B cell (primary cell): Measurements from ENCODE around the gene ADAMTS2. TPM values are rescaled to one million over a fixed set of nuclear protein-coding genes. Genes with fewer than 3 reads are reported as not detected.

ENCODE experiments used
- ATAC-seq: fragments of 200-7000 bp; cut with Tn5 transposase; one replicate; pipeline ENCODE4 v1.10.0; 2021; ENCODE audit warnings: low read depth, mild to moderate bottlenecking, moderate number of reproducible peaks, moderate library complexity
- CTCF ChIA-PET: fragments of 350-600 bp; sonication (Branson Sonifier 250); formaldehyde crosslinking; loops from one replicate; lab custom pipeline; 2021; ENCODE audit warnings: antibody characterized with exemption, inconsistent platforms; lab: Charles Lee
- POLR2A ChIA-PET: fragments of 350-600 bp; sonication (Branson Sonifier 250); formaldehyde crosslinking; loops from one replicate; lab custom pipeline; 2021; ENCODE audit warnings: antibody characterized with exemption; lab: Charles Lee
- DNase-seq: peaks from one replicate; pipeline ENCODE4 v3.0.0; 2013
- H2AFZ ChIP-seq: 2 replicates; pipeline ENCODE4 v1.6.1; 2012; ENCODE audit warnings: mild to moderate bottlenecking, low read depth, low read length; ENCODE audit not compliant: insufficient read depth, poor library complexity, severe bottlenecking
- H3K27ac ChIP-seq, 2 donors: 1 replicate in 1 of 2; 2 replicates in 1 of 2; pipeline ENCODE4 v1.5.1; 2012 to 2013; ENCODE audit warnings: low read length in 2 of 2, mild to moderate bottlenecking in 2 of 2, moderate library complexity in 1 of 2
- H3K27me3 ChIP-seq, 4 experiments: fragments of 200-600 bp in 1 of 4; sonication (generic) in 1 of 4; replicated peaks in 1 of 4; 1 replicate in 2 of 4; 2 replicates in 2 of 4; pipeline versions ENCODE4 v1.6.1 to v1.7.0; 2013 to 2016; ENCODE audit warnings: low read length in 3 of 4, mild to moderate bottlenecking in 2 of 4, mixed read lengths in 1 of 4, moderate library complexity in 1 of 4; ENCODE audit not compliant: insufficient read depth in 4 of 4, control insufficient read depth in 3 of 4; ENCODE audit errors: control extremely low read depth in 1 of 4
- H3K36me3 ChIP-seq, 2 experiments: replicated peaks in 1 of 2; 1 replicate in 1 of 2; 2 replicates in 1 of 2; pipeline versions ENCODE4 v1.6.1 to v1.7.1; 2013; ENCODE audit warnings: low read length in 1 of 2; ENCODE audit not compliant: insufficient read depth in 2 of 2, control insufficient read depth in 1 of 2; ENCODE audit errors: control extremely low read depth in 1 of 2, extremely low read depth in 1 of 2
- H3K4me1 ChIP-seq, 2 donors: fragments of 200-600 bp in 1 of 2; sonication (generic) in 1 of 2; 1 replicate in 1 of 2; 2 replicates in 1 of 2; pipeline versions ENCODE4 v1.5.1 to v1.6.1; 2013 to 2017; ENCODE audit warnings: low read length in 2 of 2; ENCODE audit not compliant: control insufficient read depth in 2 of 2, insufficient read depth in 2 of 2
- H3K4me2 ChIP-seq: replicated peaks from 2 replicates; pipeline ENCODE3; 2012; ENCODE audit warnings: mild to moderate bottlenecking, low read depth, low read length; ENCODE audit not compliant: poor library complexity, severe bottlenecking
- H3K4me3 ChIP-seq, 5 experiments: fragments of 200-600 bp in 1 of 5; sonication (generic) in 1 of 5; 1 replicate in 3 of 5; 2 replicates in 2 of 5; pipeline versions ENCODE4 v1.5.1 to v1.7.0; 2011 to 2016; ENCODE audit warnings: low read length in 4 of 5, mild to moderate bottlenecking in 4 of 5, low read depth in 2 of 5, control low read depth in 1 of 5, moderate library complexity in 1 of 5; ENCODE audit not compliant: insufficient read depth in 1 of 5; ENCODE audit errors: control extremely low read depth in 1 of 5, extremely low read depth in 1 of 5
- H3K79me2 ChIP-seq: fragments of 200-600 bp; sonication (generic); one replicate; pipeline ENCODE4 v1.6.0; 2016; ENCODE audit warnings: low read length; ENCODE audit not compliant: control insufficient read depth, insufficient read depth
- H3K9ac ChIP-seq: fragments of 200-600 bp; sonication (generic); 2 replicates; pipeline ENCODE4 v1.6.1; 2017; ENCODE audit warnings: mild to moderate bottlenecking, low read length, moderate library complexity
- H3K9me3 ChIP-seq, 3 donors: one replicate each; pipeline versions ENCODE4 v1.6.1 to v1.7.1; 2013; ENCODE audit warnings: low read length in 2 of 3; ENCODE audit not compliant: control insufficient read depth in 2 of 3, insufficient read depth in 1 of 3; ENCODE audit errors: control extremely low read depth in 1 of 3
- H4K20me1 ChIP-seq: 2 replicates; pipeline ENCODE4 v1.6.0; 2012; ENCODE audit warnings: mild to moderate bottlenecking, low read length; ENCODE audit not compliant: insufficient read depth, control insufficient read depth, poor library complexity, severe bottlenecking
- H3K27ac Mint-ChIP-seq: one replicate; pipeline ENCODE4 v1.8.0; 2021; ENCODE audit warnings: mixed read lengths
- H3K27me3 Mint-ChIP-seq: one replicate; pipeline ENCODE4 v1.8.0; 2021; ENCODE audit warnings: mixed read lengths
- H3K4me1 Mint-ChIP-seq: one replicate; pipeline ENCODE4 v1.8.0; 2021; ENCODE audit warnings: mixed read lengths
- H3K4me3 Mint-ChIP-seq: one replicate; pipeline ENCODE4 v1.8.0; 2021; ENCODE audit warnings: mixed read lengths
- H3K9me3 Mint-ChIP-seq: one replicate; pipeline ENCODE4 v1.8.0; 2022; ENCODE audit warnings: mixed read lengths; ENCODE audit not compliant: insufficient read depth
- EZH2 ChIP-seq: IDR thresholded peaks from 2 replicates; pipeline ENCODE4 v1.6.1; 2012; ENCODE audit warnings: borderline replicate concordance, low read depth, mild to moderate bottlenecking, moderate library complexity, low read length; ENCODE audit not compliant: insufficient read depth, poor library complexity, severe bottlenecking
- WGBS: methylation state at CpG from one replicate; pipeline ENCODE4 v1.1.5; 2013; ENCODE audit warnings: missing lambda C conversion rate; ENCODE audit not compliant: insufficient coverage; 5-methylcytosine and 5-hydroxymethylcytosine counted together
- intact Hi-C: fragments of 100-400 bp; cut with micrococcal nuclease; formaldehyde crosslinking; loops from one replicate; pipeline ENCODE4 v1.10.0; 2022
- polyA plus RNA-seq: library from polyadenylated mRNA; depleted of rRNA; stranded (reverse); fragments of >200 nt; gene quantifications from 2 replicates; pipeline ENCODE4 v1.2.3, GENCODE V29; 2012
- total RNA-seq, 2 donors: library from RNA; stranded (reverse); fragments of 120-200 nt in 1 of 2; gene quantifications; 1 replicate in 1 of 2; 2 replicates in 1 of 2; pipeline versions ENCODE4 v1.2.3 to v1.2.4, GENCODE V29; 2013 to 2022
- TF ChIP-seq, protein P1 (sequence below): fragments of 200-600 bp; IDR thresholded peaks from one replicate; pipeline ENCODE4 v1.8.0; 2022; ENCODE audit warnings: antibody characterized with exemption, mild to moderate bottlenecking

ADAMTS2 gene
- total and polyA plus RNA-seq, 2 donors (not counting 1 experiment from before 2014, with no cell fraction given): not detected

DNA sequence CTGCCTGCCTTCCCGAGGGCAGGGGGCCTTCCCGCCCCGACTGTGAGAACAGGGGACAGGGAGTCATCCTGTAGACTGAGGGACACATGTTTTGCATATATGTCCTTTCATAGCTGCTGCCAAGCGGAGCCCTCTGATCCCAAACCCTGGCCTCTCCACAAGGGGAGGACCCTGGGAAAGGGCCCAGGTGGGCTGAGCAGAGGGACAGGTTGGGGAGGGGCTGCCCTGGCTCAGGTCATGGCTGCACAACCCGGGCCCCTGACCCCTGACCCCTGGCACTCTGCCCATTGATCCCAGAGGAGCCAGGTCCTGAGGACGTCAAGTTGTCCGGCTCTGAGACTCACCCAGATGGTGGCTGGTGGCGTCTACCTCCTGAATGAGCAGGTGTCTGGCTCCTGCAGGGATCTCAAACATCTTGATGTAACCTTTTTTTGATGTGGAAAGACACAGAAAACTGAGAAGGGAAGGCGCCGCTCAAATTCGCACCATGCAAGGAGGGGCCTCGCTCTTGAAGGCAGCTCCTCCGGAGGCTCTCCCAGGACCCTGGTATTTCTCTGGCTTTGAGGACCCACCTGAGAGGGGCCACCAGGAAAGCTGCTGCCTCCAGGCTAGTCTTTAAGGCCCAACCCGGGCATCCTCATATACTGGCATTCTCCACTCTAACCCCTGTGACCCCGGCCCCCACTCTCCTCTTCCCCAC, 213.2 kb downstream of the ADAMTS2 start:
- ChIA-PET CTCF (no interaction called here), POLR2A (no interaction called here)
- Histone ChIP-seq H3K9ac (no peak overlapping the region), H3K9me3 (peaks cover 0 to 29% (median 0%) of the 10 kb centered on the region in 3 donors), H3K27me3 (no peaks in the 10 kb centered on the region), H3K4me2 (no peak overlapping the region), H3K79me2 (no peaks in the 10 kb centered on the region), H2AFZ (no peak overlapping the region), H3K27ac (no peak overlapping the region), H4K20me1 (no peaks in the 10 kb centered on the region), H3K36me3 (no peaks in the 10 kb centered on the region), H3K4me1 (no peaks in the 10 kb centered on the region), H3K4me3 (no peak overlapping the region)
- DNase-seq (no peak), ATAC-seq (no peak)
- no peaks in the 10 kb centered on the region for H3K27me3 Mint-ChIP-seq
- H3K27ac Mint-ChIP-seq: no peak overlapping the region
- no peaks in the 10 kb centered on the region for H3K9me3 Mint-ChIP-seq
- no peaks in the 10 kb centered on the region for H3K4me1 Mint-ChIP-seq
- no peak overlapping the region for H3K4me3 Mint-ChIP-seq
- 83% methylated on average over 12 of the region's 15 CpGs for WGBS
- TF ChIP-seq, protein P1, sequence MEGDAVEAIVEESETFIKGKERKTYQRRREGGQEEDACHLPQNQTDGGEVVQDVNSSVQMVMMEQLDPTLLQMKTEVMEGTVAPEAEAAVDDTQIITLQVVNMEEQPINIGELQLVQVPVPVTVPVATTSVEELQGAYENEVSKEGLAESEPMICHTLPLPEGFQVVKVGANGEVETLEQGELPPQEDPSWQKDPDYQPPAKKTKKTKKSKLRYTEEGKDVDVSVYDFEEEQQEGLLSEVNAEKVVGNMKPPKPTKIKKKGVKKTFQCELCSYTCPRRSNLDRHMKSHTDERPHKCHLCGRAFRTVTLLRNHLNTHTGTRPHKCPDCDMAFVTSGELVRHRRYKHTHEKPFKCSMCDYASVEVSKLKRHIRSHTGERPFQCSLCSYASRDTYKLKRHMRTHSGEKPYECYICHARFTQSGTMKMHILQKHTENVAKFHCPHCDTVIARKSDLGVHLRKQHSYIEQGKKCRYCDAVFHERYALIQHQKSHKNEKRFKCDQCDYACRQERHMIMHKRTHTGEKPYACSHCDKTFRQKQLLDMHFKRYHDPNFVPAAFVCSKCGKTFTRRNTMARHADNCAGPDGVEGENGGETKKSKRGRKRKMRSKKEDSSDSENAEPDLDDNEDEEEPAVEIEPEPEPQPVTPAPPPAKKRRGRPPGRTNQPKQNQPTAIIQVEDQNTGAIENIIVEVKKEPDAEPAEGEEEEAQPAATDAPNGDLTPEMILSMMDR: no peak
- no peak for TF ChIP-seq EZH2
- intact Hi-C loops: no loop called here

DNA sequence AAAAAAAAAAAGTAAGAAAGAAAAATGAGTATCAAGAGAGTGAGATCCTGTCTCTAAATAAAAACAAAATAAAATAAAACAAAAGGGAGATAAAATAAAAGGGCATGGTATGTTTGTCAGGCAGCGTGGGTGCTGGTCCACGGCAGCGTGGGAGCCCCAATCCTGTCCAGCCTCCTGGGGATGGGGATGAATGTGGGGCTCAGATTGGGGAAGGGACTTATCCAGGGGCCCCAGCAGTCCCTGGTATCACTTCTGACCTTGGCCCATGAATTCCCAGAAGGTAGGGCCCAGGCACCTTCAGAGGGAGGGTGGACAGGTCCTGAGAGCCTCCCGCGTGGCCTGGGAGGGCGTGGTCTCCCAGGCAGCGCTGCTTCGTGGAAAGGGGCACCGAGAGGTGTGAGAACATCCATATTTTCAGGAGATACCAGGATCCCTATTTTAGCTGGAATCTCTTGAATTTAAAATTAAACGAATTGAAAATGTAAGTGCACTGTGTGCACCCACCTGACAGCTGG, 213.9 kb downstream of the ADAMTS2 start:
- TF ChIP-seq, protein P1: no peak
- no peak for TF ChIP-seq EZH2
- ChIA-PET CTCF (no interaction called here), POLR2A (no interaction called here)
- Mint-ChIP-seq H3K9me3 (no peaks in the 10 kb centered on the region), H3K27me3 (no peaks in the 10 kb centered on the region), H3K4me3 (no peak overlapping the region), H3K4me1 (no peaks in the 10 kb centered on the region), H3K27ac (no peak overlapping the region)
- ATAC-seq: no peak
- Histone ChIP-seq H4K20me1 (no peaks in the 10 kb centered on the region), H3K4me1 (no peaks in the 10 kb centered on the region), H3K79me2 (no peaks in the 10 kb centered on the region), H3K9me3 (peaks cover 0 to 36% (median 0%) of the 10 kb centered on the region in 3 donors), H3K27ac (no peak overlapping the region), H3K36me3 (no peaks in the 10 kb centered on the region), H3K27me3 (no peaks in the 10 kb centered on the region), H3K4me3 (no peak overlapping the region), H3K9ac (no peak overlapping the region), H3K4me2 (no peak overlapping the region), H2AFZ (no peak overlapping the region)
- whole genome bisulfite sequencing: 93% methylated on average over 9 of the region's 10 CpGs
- intact Hi-C loops: no loop called here
- DNase-seq: no peak
